IMR-90 (cell line): ENCODE results near the gene POLR2E. TPM values are rescaled to one million over a fixed set of nuclear protein-coding genes. Genes with fewer than 3 reads are reported as not detected.
A peak's percentile ranks its signal among the peaks of the same experiment; 100 is the strongest.

Experiments
- ATAC-seq: fragments of 200-7000 bp; cut with Tn5 transposase; 2 replicates; pipeline ENCODE4 v1.9.1; 2020; ENCODE audit warnings: low read depth, mild to moderate bottlenecking, moderate library complexity
- BruUV-seq: library from RNA; stranded (reverse); fragments of 400-500 nt; replicated peaks from 2 replicates; lab custom pipeline; 2021; lab: Mats Ljungman, UMichigan
- CTCF ChIA-PET: fragments of 300-600 bp; formaldehyde crosslinking; extraction: SDS; loops from one replicate; lab custom pipeline; 2021; ENCODE audit warnings: antibody characterized with exemption; lab: Yijun Ruan, JAX
- POLR2A ChIA-PET: fragments of 300-600 bp; sonication (Branson Sonifier 250); formaldehyde crosslinking; loops from one replicate; lab custom pipeline; 2022; ENCODE audit warnings: antibody characterized with exemption; ENCODE audit not compliant: unreplicated experiment; lab: Charles Lee
- DNase-seq: peaks from one replicate; pipeline ENCODE4 v3.0.0; 2013
- H2AFZ ChIP-seq: replicated peaks from 2 replicates; pipeline ENCODE3; 2013; ENCODE audit warnings: low read length, mild to moderate bottlenecking; ENCODE audit not compliant: poor library complexity
- H2AK5ac ChIP-seq: 2 replicates; pipeline ENCODE4 v1.6.1; 2013; ENCODE audit warnings: low read depth, low read length, inconsistent platforms
- H2AK9ac ChIP-seq: replicated peaks from 2 replicates; pipeline ENCODE3; 2013; ENCODE audit warnings: mild to moderate bottlenecking, low read depth, low read length, moderate library complexity; ENCODE audit not compliant: poor library complexity
- H2BK120ac ChIP-seq: 2 replicates; pipeline ENCODE4 v1.6.1; 2013; ENCODE audit warnings: low read depth, low read length, inconsistent platforms
- H2BK15ac ChIP-seq: 3 replicates; pipeline ENCODE4 v1.6.1; 2013; ENCODE audit warnings: low read depth, low read length, inconsistent platforms
- H2BK20ac ChIP-seq: 2 replicates; pipeline ENCODE4 v1.6.1; 2013; ENCODE audit warnings: low read depth, mild to moderate bottlenecking, inconsistent platforms, low read length, moderate library complexity
- H2BK5ac ChIP-seq: 2 replicates; pipeline ENCODE4 v1.6.1; 2013; ENCODE audit warnings: mild to moderate bottlenecking, low read depth, low read length, inconsistent platforms; ENCODE audit not compliant: poor library complexity, severe bottlenecking
- H3K14ac ChIP-seq: replicated peaks from 2 replicates; pipeline ENCODE4 v1.6.1; 2013; ENCODE audit warnings: low read depth, low read length, inconsistent platforms
- H3K18ac ChIP-seq: 2 replicates; pipeline ENCODE4 v1.6.1; 2013; ENCODE audit warnings: low read depth, low read length, control low read depth
- H3K23ac ChIP-seq: 2 replicates; pipeline ENCODE4 v1.6.1; 2013; ENCODE audit warnings: low read depth, low read length, inconsistent platforms
- H3K27ac ChIP-seq: 2 replicates; pipeline ENCODE4 v1.5.1; 2013; ENCODE audit warnings: mild to moderate bottlenecking, control low read depth, low read length; ENCODE audit not compliant: insufficient read depth
- H3K27me3 ChIP-seq: 2 replicates; pipeline ENCODE4 v1.6.1; 2013; ENCODE audit warnings: low read length; ENCODE audit not compliant: control insufficient read depth, insufficient read depth
- H3K36me3 ChIP-seq: 2 replicates; pipeline ENCODE4 v1.6.1; 2013; ENCODE audit warnings: low read length, mixed read lengths; ENCODE audit not compliant: control insufficient read depth, insufficient read depth
- H3K4ac ChIP-seq: 2 replicates; pipeline ENCODE4 v1.6.1; 2013; ENCODE audit warnings: low read depth, low read length, inconsistent platforms
- H3K4me1 ChIP-seq: 2 replicates; pipeline ENCODE4 v1.6.1; 2013; ENCODE audit warnings: low read length, mixed read lengths; ENCODE audit not compliant: control insufficient read depth, insufficient read depth
- H3K4me2 ChIP-seq: 2 replicates; pipeline ENCODE4 v1.6.1; 2013; ENCODE audit warnings: low read depth, mild to moderate bottlenecking, control low read depth, low read length, moderate library complexity
- H3K4me3 ChIP-seq: 2 replicates; pipeline ENCODE4 v1.5.1; 2013; ENCODE audit warnings: low read depth, mild to moderate bottlenecking, control low read depth, low read length, moderate library complexity; ENCODE audit not compliant: insufficient read depth
- H3K56ac ChIP-seq: 2 replicates; pipeline ENCODE4 v1.6.1; 2013; ENCODE audit warnings: low read length, inconsistent platforms; ENCODE audit not compliant: insufficient read depth; ENCODE audit errors: extremely low read depth
- H3K79me1 ChIP-seq, 2 experiments: 2 replicates each; pipeline ENCODE4 v1.6.1; 2013; ENCODE audit warnings: low read length in 2 of 2, inconsistent platforms in 1 of 2, low read depth in 1 of 2
- H3K9ac ChIP-seq: 2 replicates; pipeline ENCODE4 v1.6.1; 2013; ENCODE audit warnings: low read depth, low read length, control low read depth
- H3K9me1 ChIP-seq: 2 replicates; pipeline ENCODE4 v1.6.1; 2013; ENCODE audit warnings: low read length, inconsistent platforms; ENCODE audit not compliant: insufficient read depth
- H3K9me3 ChIP-seq: 2 replicates; pipeline ENCODE4 v1.6.1; 2013; ENCODE audit warnings: low read length; ENCODE audit not compliant: control insufficient read depth, insufficient read depth
- H4K20me1 ChIP-seq: 2 replicates; pipeline ENCODE4 v1.6.1; 2013; ENCODE audit warnings: low read length, inconsistent platforms; ENCODE audit not compliant: insufficient read depth
- H4K5ac ChIP-seq: 2 replicates; pipeline ENCODE4 v1.6.1; 2013; ENCODE audit warnings: mild to moderate bottlenecking, low read depth, low read length, control low read depth
- H4K8ac ChIP-seq, 2 experiments: 2 replicates each; pipeline ENCODE4 v1.6.1; 2013; ENCODE audit warnings: low read depth in 2 of 2, low read length in 2 of 2, control low read depth in 1 of 2, inconsistent platforms in 1 of 2
- H4K91ac ChIP-seq: 2 replicates; pipeline ENCODE4 v1.6.1; 2013; ENCODE audit warnings: low read depth, low read length, inconsistent platforms; ENCODE audit not compliant: insufficient read depth
- CEBPB ChIP-seq: IDR thresholded peaks from 2 replicates; pipeline ENCODE4 v1.6.1; 2012; ENCODE audit warnings: low read depth, low read length, improper control_type of control experiment
- WGBS, 2 experiments: methylation state at CpG; one replicate each; pipeline versions ENCODE4 v1.1.5 to v1.1.7; 2013; ENCODE audit warnings: missing lambda C conversion rate in 2 of 2; ENCODE audit not compliant: insufficient read length in 1 of 2; ENCODE audit errors: extremely low coverage in 2 of 2; 5-methylcytosine and 5-hydroxymethylcytosine counted together
- dilution Hi-C: fragments of 300-500 bp; cut with HindIII; formaldehyde crosslinking; loops from one replicate; pipeline ENCODE4 v1.14.3; 2018; ENCODE audit warnings: low sequenced_read_pairs; ENCODE audit not compliant: unreplicated experiment
- in situ Hi-C: fragments of 300-500 bp; cut with MboI; formaldehyde crosslinking; loops from 3 replicates; pipeline ENCODE4 v1.14.3; 2019; ENCODE audit warnings: low sequenced_read_pairs, inconsistent platforms, mixed read lengths
- intact Hi-C: fragments of 100-400 bp; cut with micrococcal nuclease; formaldehyde crosslinking; loops from 2 replicates; pipeline ENCODE4 v1.10.0; 2022
- polyA plus RNA-seq, 3 experiments: library from polyadenylated mRNA; depleted of rRNA; stranded (reverse); fragments of >200 nt; gene quantifications; 2 replicates each; pipeline ENCODE4 v1.2.3, GENCODE V29; 2012; ENCODE audit warnings: low replicate concordance in 1 of 3
- total RNA-seq: library from RNA; depleted of rRNA; stranded (reverse); fragments of >200 nt; gene quantifications from 2 replicates; pipeline ENCODE4 v1.2.3, GENCODE V29; 2012
- TF ChIP-seq, protein P1 (sequence below): conservative IDR thresholded peaks from 2 replicates; pipeline ENCODE4 v1.5.1; 2012; ENCODE audit warnings: mild to moderate bottlenecking, low read depth, low read length, improper control_type of control experiment

The POLR2E gene
- total and polyA plus RNA-seq, 2 of the 4 experiments (the other 2 are of a cell fraction) = 294 to 391 TPM

DNA sequence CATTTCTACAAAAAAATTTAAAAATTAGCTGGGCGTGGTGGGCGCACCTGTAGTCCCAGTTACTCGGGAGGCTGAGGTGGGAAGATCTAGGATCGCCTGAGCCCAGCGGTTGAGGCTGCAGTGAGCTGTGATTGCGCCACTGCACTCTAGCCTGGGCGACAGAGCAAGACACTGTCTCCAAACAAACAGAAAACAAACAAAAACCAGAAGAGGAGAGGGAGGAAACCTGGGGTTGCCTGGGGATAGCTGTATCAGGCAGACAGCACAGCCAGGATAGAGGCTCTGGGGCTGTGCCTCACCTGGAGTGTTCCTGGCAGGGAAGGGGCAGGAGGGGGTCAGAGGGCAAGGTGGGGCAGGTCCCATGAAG, 2.6 kb upstream of the POLR2E start:
- no peak overlapping the region for H3K4me2 ChIP-seq
- H3K27ac ChIP-seq = peak overlapping the region; percentile 36; the same call in 1 of the 2 replicates
- ChIA-PET CTCF (no interaction called here), POLR2A (no interaction called here)
- H3K9ac ChIP-seq = no peak overlapping the region
- ATAC-seq (no peak), DNase-seq (no peak)
- peak overlapping the region; percentile 73 for H2BK5ac ChIP-seq
- peaks cover 32% of the 10 kb centered on the region for H4K20me1 ChIP-seq
- H3K23ac ChIP-seq = no peak overlapping the region
- peak overlapping the region in 1 of 2 experiments; percentile 76; a peak in 2 of 4 replicates for H4K8ac ChIP-seq
- peak overlapping the region; percentile 91 for H3K4ac ChIP-seq
- in situ Hi-C loops (no loop called here), intact Hi-C loops (no loop called here), dilution Hi-C loops (no loop called here)
- peak overlapping the region; percentile 64 for H2AFZ ChIP-seq
- TF ChIP-seq, protein P1, sequence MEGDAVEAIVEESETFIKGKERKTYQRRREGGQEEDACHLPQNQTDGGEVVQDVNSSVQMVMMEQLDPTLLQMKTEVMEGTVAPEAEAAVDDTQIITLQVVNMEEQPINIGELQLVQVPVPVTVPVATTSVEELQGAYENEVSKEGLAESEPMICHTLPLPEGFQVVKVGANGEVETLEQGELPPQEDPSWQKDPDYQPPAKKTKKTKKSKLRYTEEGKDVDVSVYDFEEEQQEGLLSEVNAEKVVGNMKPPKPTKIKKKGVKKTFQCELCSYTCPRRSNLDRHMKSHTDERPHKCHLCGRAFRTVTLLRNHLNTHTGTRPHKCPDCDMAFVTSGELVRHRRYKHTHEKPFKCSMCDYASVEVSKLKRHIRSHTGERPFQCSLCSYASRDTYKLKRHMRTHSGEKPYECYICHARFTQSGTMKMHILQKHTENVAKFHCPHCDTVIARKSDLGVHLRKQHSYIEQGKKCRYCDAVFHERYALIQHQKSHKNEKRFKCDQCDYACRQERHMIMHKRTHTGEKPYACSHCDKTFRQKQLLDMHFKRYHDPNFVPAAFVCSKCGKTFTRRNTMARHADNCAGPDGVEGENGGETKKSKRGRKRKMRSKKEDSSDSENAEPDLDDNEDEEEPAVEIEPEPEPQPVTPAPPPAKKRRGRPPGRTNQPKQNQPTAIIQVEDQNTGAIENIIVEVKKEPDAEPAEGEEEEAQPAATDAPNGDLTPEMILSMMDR = no peak
- TF ChIP-seq CEBPB = peak; percentile 62
- peak overlapping the region; percentile 89 for H2AK9ac ChIP-seq
- H2BK120ac ChIP-seq = peak overlapping the region; percentile 94
- peak overlapping the region; percentile 74; the same call in 1 of the 2 replicates for H4K91ac ChIP-seq
- peaks cover 3% of the 10 kb centered on the region for H3K9me3 ChIP-seq
- H3K27me3 ChIP-seq = no peaks in the 10 kb centered on the region
- BruUV-seq = no TSS peak
- peak overlapping the region; percentile 85 for H2BK20ac ChIP-seq
- H3K14ac ChIP-seq = peak overlapping the region; percentile 9; the same call in 1 of the 2 replicates
- peak overlapping the region; percentile 41; the same call in 1 of the 2 replicates for H4K5ac ChIP-seq
- peaks cover 3 to 27% of the 10 kb centered on the region in 2 experiments; a peak in 2 of 4 replicates for H3K79me1 ChIP-seq
- H3K56ac ChIP-seq = no peak overlapping the region
- peaks cover 13% of the 10 kb centered on the region for H3K9me1 ChIP-seq
- peak overlapping the region; percentile 91; the same call in 1 of the 3 replicates for H2BK15ac ChIP-seq
- H3K4me1 ChIP-seq = peaks cover 18% of the 10 kb centered on the region
- peaks cover 6% of the 10 kb centered on the region; the same call in 1 of the 2 replicates for H3K36me3 ChIP-seq
- H3K4me3 ChIP-seq = no peak overlapping the region
- H3K18ac ChIP-seq = peak overlapping the region; percentile 24; the same call in 1 of the 2 replicates
- no CpG with 5 or more reads among the region's 7 CpGs for WGBS, 2 experiments
- peak overlapping the region; percentile 98; the same call in 1 of the 2 replicates for H2AK5ac ChIP-seq
